Right lobe of liver (tissue), 4 donors: ENCODE data around the gene LIPG.

Source experiments
- POLR2A ChIP-seq: fragments of 450-650 bp; IDR thresholded peaks from one replicate; pipeline ENCODE4 v1.6.1; 2017; ENCODE audit warnings: antibody characterized with exemption, mild to moderate bottlenecking
- TF ChIP-seq, protein P1 (sequence below), 4 donors: fragments of 200-600 bp in 3 of 4; fragments of 450-650 bp in 1 of 4; IDR thresholded peaks; one replicate each; pipeline versions ENCODE4 v1.5.1 to v1.8.0; 2016 to 2022; ENCODE audit warnings: antibody characterized with exemption in 4 of 4, mild to moderate bottlenecking in 2 of 4
- donor health status: DM: no; HTN: no; CAD: no.
- donor health status: DM: no; HTN: no; CAD: no.
- donor health status: DM: no; HTN: yes; CAD: no.

DNA sequence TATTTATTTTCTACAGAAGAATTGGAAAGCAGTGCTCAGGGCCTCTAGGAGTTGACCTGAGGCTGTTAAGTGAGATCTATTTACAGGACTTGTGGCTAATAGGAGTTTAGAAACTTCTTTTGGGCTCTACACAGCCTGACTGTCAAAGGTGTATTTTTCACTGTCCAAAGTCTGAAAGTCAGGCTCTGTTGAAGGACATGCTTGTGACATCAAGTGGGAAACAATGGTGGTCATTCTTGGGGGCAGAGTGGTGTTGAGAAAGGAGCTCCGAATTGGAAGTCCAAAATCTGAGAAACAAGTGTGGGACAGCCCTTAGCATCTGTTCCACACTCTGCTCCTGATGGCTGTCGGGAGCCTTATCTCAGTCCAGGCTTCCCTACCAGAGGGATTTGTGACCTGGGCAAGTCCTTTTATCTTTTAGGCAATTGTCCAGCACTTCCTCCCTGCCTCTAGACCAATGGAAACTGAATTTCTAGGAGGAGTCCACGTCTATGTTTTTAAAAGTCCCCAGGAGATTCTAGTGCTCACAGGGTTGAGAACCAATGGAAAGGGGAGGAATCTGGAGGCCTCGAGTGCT is 76.4 kb downstream of the LIPG start:
- TF ChIP-seq, protein P1, sequence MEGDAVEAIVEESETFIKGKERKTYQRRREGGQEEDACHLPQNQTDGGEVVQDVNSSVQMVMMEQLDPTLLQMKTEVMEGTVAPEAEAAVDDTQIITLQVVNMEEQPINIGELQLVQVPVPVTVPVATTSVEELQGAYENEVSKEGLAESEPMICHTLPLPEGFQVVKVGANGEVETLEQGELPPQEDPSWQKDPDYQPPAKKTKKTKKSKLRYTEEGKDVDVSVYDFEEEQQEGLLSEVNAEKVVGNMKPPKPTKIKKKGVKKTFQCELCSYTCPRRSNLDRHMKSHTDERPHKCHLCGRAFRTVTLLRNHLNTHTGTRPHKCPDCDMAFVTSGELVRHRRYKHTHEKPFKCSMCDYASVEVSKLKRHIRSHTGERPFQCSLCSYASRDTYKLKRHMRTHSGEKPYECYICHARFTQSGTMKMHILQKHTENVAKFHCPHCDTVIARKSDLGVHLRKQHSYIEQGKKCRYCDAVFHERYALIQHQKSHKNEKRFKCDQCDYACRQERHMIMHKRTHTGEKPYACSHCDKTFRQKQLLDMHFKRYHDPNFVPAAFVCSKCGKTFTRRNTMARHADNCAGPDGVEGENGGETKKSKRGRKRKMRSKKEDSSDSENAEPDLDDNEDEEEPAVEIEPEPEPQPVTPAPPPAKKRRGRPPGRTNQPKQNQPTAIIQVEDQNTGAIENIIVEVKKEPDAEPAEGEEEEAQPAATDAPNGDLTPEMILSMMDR (IDR thresholded peaks at IDR 0.05): no peak
- no peak for TF ChIP-seq POLR2A
